ENCODE data around the gene CLDN1. TPM values are rescaled to one million over a fixed set of nuclear protein-coding genes. Genes with fewer than 3 reads are reported as not detected.

CLDN1 gene
- total RNA-seq, 2 experiments from 2014 or later, result not detected

GRCh38 chr3:190352861-190353457 is 30.7 kb upstream of the CLDN1 start:
- H3K9me3 Mint-ChIP-seq (ENCODE audit: insufficient read depth), result no peaks in the 10 kb centered on the region
- POLR2A ChIA-PET, result no interaction called here
- no peak overlapping the region for H3K4me3 Mint-ChIP-seq
- CTCF ChIA-PET, result no interaction called here
- no peak for DNase-seq
- H3K4me1 Mint-ChIP-seq (ENCODE audit: low read depth), result no peaks in the 10 kb centered on the region
- ATAC-seq, result no peak
- H3K27ac Mint-ChIP-seq, result no peak overlapping the region
- H3K27me3 Mint-ChIP-seq (ENCODE audit: low read depth), result no peaks in the 10 kb centered on the region
- no peaks in the 10 kb centered on the region for H3K36me3 Mint-ChIP-seq (ENCODE audit: low read depth)

DNA sequence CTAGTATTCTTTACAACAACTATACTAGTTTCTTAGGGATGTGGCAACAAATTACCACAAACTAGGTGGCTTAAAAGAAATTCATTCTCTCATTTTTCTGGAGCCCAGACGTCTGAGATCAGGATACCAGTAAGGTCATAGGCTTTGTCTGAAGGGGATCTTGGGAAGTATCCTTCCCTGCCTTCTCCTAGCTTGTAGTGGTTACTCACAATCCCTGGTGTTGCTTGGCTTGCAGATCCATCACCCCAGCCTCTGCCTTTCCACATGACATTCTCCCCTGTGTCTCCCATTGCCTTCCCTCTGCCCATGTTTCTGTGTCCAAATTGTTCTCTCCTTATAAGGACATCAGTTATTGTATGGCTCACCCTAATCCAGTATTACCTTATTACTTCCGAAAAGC is 24.3 kb upstream of the CLDN1 start:
- H3K4me1 Mint-ChIP-seq (ENCODE audit: low read depth), result no peaks in the 10 kb centered on the region
- CTCF ChIA-PET, result no interaction called here
- ATAC-seq, result no peak

GRCh38 chr3:190345878-190346277 is 23.6 kb upstream of the CLDN1 start:
- H3K4me1 Mint-ChIP-seq (ENCODE audit: low read depth), result no peaks in the 10 kb centered on the region
- no peak for ATAC-seq
- no peaks in the 10 kb centered on the region for H3K36me3 Mint-ChIP-seq (ENCODE audit: low read depth)
- no peak overlapping the region for H3K27ac Mint-ChIP-seq
- H3K9me3 Mint-ChIP-seq (ENCODE audit: insufficient read depth), result no peaks in the 10 kb centered on the region
- DNase-seq, result no peak
- ChIA-PET POLR2A (no interaction called here), CTCF (no interaction called here)
- H3K27me3 Mint-ChIP-seq (ENCODE audit: low read depth), result peaks cover 5% of the 10 kb centered on the region
- H3K4me3 Mint-ChIP-seq, result no peak overlapping the region

More for the DNA sequence above, 24.3 kb upstream of the CLDN1 start:
- H3K9me3 Mint-ChIP-seq (ENCODE audit: insufficient read depth), result no peaks in the 10 kb centered on the region
- POLR2A ChIA-PET, result no interaction called here
- no peak overlapping the region for H3K4me3 Mint-ChIP-seq
- DNase-seq, result no peak
- no peaks in the 10 kb centered on the region for H3K36me3 Mint-ChIP-seq (ENCODE audit: low read depth)
- no peak overlapping the region for H3K27ac Mint-ChIP-seq
- peaks cover 5% of the 10 kb centered on the region for H3K27me3 Mint-ChIP-seq (ENCODE audit: low read depth)

GRCh38 chr3:190345027-190345821 is 23.0 kb upstream of the CLDN1 start:
- ChIA-PET POLR2A (no interaction called here), CTCF (interaction anchor here (0.9 kb wide), 1 partner anchor 23 kb away, joined by 4 read pairs; the partner anchor contains the start of gene CLDN1)
- DNase-seq, result no peak
- no peaks in the 10 kb centered on the region for H3K9me3 Mint-ChIP-seq (ENCODE audit: insufficient read depth)
- peaks cover 5% of the 10 kb centered on the region for H3K27me3 Mint-ChIP-seq (ENCODE audit: low read depth)
- no peak overlapping the region for H3K4me3 Mint-ChIP-seq
- ATAC-seq, result no peak
- no peak overlapping the region for H3K27ac Mint-ChIP-seq
- H3K36me3 Mint-ChIP-seq (ENCODE audit: low read depth), result no peaks in the 10 kb centered on the region
- no peaks in the 10 kb centered on the region for H3K4me1 Mint-ChIP-seq (ENCODE audit: low read depth)

GRCh38 chr3:190340071-190340470 is 17.8 kb upstream of the CLDN1 start:
- Mint-ChIP-seq H3K4me1 (ENCODE audit: low read depth) (peaks cover 9% of the 10 kb centered on the region), H3K27ac (no peak overlapping the region)

GRCh38 chr3:190339130-190339529 is 16.9 kb upstream of the CLDN1 start:
- ChIA-PET CTCF (interaction anchor here (3.1 kb wide), 1 partner anchor 17 kb away, joined by 16 read pairs; the partner anchor contains the start of gene CLDN1), POLR2A (no interaction called here)
- ATAC-seq (no peak), DNase-seq (no peak)
- Mint-ChIP-seq H3K27me3 (ENCODE audit: low read depth) (no peaks in the 10 kb centered on the region), H3K9me3 (ENCODE audit: insufficient read depth) (no peaks in the 10 kb centered on the region), H3K4me3 (no peak overlapping the region), H3K36me3 (ENCODE audit: low read depth) (no peaks in the 10 kb centered on the region), H3K27ac (no peak overlapping the region), H3K4me1 (ENCODE audit: low read depth) (peaks cover 9% of the 10 kb centered on the region)

More at GRCh38 chr3:190340071-190340470, 17.8 kb upstream of the CLDN1 start:
- CTCF ChIA-PET, result interaction anchor here (3.1 kb wide), 1 partner anchor 18 kb away, joined by 16 read pairs; the partner anchor contains the start of gene CLDN1
- H3K27me3 Mint-ChIP-seq (ENCODE audit: low read depth), result peaks cover 2% of the 10 kb centered on the region
- ATAC-seq, result no peak
- no peak for DNase-seq
- no peaks in the 10 kb centered on the region for H3K36me3 Mint-ChIP-seq (ENCODE audit: low read depth)
- no peak overlapping the region for H3K4me3 Mint-ChIP-seq
- POLR2A ChIA-PET, result no interaction called here
- H3K9me3 Mint-ChIP-seq (ENCODE audit: insufficient read depth), result no peaks in the 10 kb centered on the region

- POLR2A ChIA-PET, result no interaction called here
- DNase-seq, result no peak
- no peaks in the 10 kb centered on the region for H3K9me3 Mint-ChIP-seq (ENCODE audit: insufficient read depth)
- peaks cover 9% of the 10 kb centered on the region for H3K4me1 Mint-ChIP-seq (ENCODE audit: low read depth)
- ATAC-seq, result no peak
- no peak overlapping the region for H3K27ac Mint-ChIP-seq
- CTCF ChIA-PET, result interaction anchor here (3.1 kb wide), 1 partner anchor 17 kb away, joined by 16 read pairs; the partner anchor contains the start of gene CLDN1
- no peaks in the 10 kb centered on the region for H3K36me3 Mint-ChIP-seq (ENCODE audit: low read depth)
- H3K27me3 Mint-ChIP-seq (ENCODE audit: low read depth), result no peaks in the 10 kb centered on the region
- no peak overlapping the region for H3K4me3 Mint-ChIP-seq
These were observed 16.5 kb upstream of the CLDN1 start for GRCh38 chr3:190338717-190339116.

GRCh38 chr3:190337301-190337700 is 15.1 kb upstream of the CLDN1 start:
- H3K4me1 Mint-ChIP-seq (ENCODE audit: low read depth), result peaks cover 9% of the 10 kb centered on the region
- H3K27ac Mint-ChIP-seq, result no peak overlapping the region
- DNase-seq (no peak), ATAC-seq (no peak)
- H3K36me3 Mint-ChIP-seq (ENCODE audit: low read depth), result no peaks in the 10 kb centered on the region
- no peak overlapping the region for H3K4me3 Mint-ChIP-seq
- CTCF ChIA-PET, result interaction anchor here (1.0 to 3.1 kb wide), 2 partner anchors 11 to 15 kb away, joined by 3 to 16 read pairs; partner anchors contain the start of gene CLDN1
- H3K27me3 Mint-ChIP-seq (ENCODE audit: low read depth), result no peaks in the 10 kb centered on the region
- H3K9me3 Mint-ChIP-seq (ENCODE audit: insufficient read depth), result no peaks in the 10 kb centered on the region
- POLR2A ChIA-PET, result no interaction called here

- H3K4me3 Mint-ChIP-seq, result no peak overlapping the region
- POLR2A ChIA-PET, result no interaction called here
- no peaks in the 10 kb centered on the region for H3K9me3 Mint-ChIP-seq (ENCODE audit: insufficient read depth)
- no peak for ATAC-seq
- peaks cover 9% of the 10 kb centered on the region for H3K4me1 Mint-ChIP-seq (ENCODE audit: low read depth)
- CTCF ChIA-PET, result interaction anchor here (1.0 to 3.1 kb wide), 2 partner anchors 10 to 15 kb away, joined by 3 to 16 read pairs; partner anchors contain the start of gene CLDN1
- no peaks in the 10 kb centered on the region for H3K27me3 Mint-ChIP-seq (ENCODE audit: low read depth)
- no peaks in the 10 kb centered on the region for H3K36me3 Mint-ChIP-seq (ENCODE audit: low read depth)
- no peak overlapping the region for H3K27ac Mint-ChIP-seq
- DNase-seq, result no peak
These were observed 14.4 kb upstream of the CLDN1 start for GRCh38 chr3:190336516-190337189.

- Mint-ChIP-seq H3K9me3 (ENCODE audit: insufficient read depth) (no peaks in the 10 kb centered on the region), H3K27ac (no peak overlapping the region), H3K4me3 (no peak overlapping the region), H3K4me1 (ENCODE audit: low read depth) (peaks cover 5% of the 10 kb centered on the region), H3K27me3 (ENCODE audit: low read depth) (peaks cover 7% of the 10 kb centered on the region), H3K36me3 (ENCODE audit: low read depth) (no peaks in the 10 kb centered on the region)
- CTCF ChIA-PET, result interaction anchor here (1.1 kb wide), 1 partner anchor 12 kb away, joined by 4 read pairs; the partner anchor contains the start of gene CLDN1
- no peak for DNase-seq
- POLR2A ChIA-PET, result no interaction called here
- ATAC-seq, result no peak
These were observed 11.7 kb upstream of the CLDN1 start for GRCh38 chr3:190333961-190334360.

GRCh38 chr3:190330936-190331734 is 8.9 kb upstream of the CLDN1 start:
- Mint-ChIP-seq H3K4me3 (no peak overlapping the region), H3K36me3 (ENCODE audit: low read depth) (no peaks in the 10 kb centered on the region), H3K27me3 (ENCODE audit: low read depth) (peaks cover 15% of the 10 kb centered on the region), H3K27ac (no peak overlapping the region), H3K4me1 (ENCODE audit: low read depth) (no peaks in the 10 kb centered on the region), H3K9me3 (ENCODE audit: insufficient read depth) (no peaks in the 10 kb centered on the region)
- POLR2A ChIA-PET, result no interaction called here
- ATAC-seq (no peak), DNase-seq (no peak)
- CTCF ChIA-PET, result interaction anchor here (0.9 kb wide), 1 partner anchor 9 kb away, joined by 3 read pairs; the partner anchor contains the start of gene CLDN1
